ENCODE results near the gene ADAM12.
"Not testable (repeated sequence)": the region's sequence is repeated elsewhere in the genome, so short reads cannot be mapped to it uniquely, and the experiment has no call there.

ADAM12 gene

DNA sequence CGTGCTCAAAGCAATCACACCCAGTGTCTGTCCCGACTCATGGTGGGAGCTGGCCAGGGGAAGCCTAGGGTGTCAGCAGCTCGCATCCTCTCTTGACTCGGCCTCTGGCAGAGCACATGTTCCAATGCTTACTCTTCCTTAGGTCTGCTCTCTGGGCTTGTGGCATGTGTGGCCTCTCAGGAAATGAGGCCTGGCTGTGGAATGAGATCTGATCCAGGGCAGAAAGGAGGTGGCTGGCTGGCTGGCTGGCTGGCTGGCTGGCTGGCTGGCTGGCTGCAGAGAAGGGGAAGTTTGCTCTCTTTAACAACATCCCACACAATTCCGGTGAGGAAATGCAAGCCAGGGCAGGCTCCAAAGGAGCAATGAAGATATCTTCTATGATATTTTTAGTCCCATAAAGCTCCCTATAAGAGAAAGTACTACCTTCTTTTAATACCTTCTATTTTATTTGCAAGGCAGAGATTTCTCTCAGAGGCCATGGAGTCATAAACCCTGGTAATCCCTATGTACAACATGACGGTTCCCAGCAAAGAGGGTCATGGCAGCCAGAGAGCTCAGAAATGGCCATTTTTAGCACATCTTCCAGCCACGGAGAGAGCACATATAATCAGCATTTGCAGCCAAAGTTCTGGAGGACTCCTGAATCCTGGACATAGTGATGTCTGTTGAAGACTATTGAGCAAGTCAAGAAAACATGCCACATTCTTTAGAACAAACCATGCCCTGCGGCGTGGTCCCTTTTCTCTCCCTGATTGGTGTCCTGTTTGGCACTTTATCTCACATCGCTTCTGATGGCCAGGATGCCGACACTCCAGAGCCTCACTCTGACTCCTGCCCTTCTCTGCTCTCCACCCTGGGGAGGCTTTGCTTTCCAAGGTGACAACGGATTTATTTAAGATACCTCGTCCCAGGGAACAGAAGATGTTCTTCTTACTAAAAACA is 338.2 kb downstream of the ADAM12 start:
- no peak overlapping the region for H3K27ac ChIP-seq
- TF ChIP-seq, protein P1, sequence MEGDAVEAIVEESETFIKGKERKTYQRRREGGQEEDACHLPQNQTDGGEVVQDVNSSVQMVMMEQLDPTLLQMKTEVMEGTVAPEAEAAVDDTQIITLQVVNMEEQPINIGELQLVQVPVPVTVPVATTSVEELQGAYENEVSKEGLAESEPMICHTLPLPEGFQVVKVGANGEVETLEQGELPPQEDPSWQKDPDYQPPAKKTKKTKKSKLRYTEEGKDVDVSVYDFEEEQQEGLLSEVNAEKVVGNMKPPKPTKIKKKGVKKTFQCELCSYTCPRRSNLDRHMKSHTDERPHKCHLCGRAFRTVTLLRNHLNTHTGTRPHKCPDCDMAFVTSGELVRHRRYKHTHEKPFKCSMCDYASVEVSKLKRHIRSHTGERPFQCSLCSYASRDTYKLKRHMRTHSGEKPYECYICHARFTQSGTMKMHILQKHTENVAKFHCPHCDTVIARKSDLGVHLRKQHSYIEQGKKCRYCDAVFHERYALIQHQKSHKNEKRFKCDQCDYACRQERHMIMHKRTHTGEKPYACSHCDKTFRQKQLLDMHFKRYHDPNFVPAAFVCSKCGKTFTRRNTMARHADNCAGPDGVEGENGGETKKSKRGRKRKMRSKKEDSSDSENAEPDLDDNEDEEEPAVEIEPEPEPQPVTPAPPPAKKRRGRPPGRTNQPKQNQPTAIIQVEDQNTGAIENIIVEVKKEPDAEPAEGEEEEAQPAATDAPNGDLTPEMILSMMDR (conservative IDR thresholded peaks at IDR 0.05), result no peak

DNA sequence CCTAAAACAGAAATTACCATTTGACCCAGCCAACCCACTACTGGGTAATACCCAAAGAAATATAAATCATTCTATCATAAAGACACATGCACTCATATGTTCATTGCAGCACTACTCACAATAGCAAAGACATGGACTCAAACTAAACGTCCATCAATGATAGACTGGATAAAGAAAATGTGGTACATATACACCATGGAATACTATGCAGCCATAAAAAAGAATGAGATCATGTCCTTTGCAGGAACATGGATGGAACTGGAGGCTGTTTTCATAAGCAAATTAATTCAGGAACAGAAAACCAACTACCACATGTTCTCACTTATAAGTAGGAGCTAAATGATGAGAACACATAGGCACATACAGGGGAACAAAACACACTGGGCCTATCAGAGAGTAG is 340.5 kb downstream of the ADAM12 start:
- H3K27ac ChIP-seq, result not testable (repeated sequence)

DNA sequence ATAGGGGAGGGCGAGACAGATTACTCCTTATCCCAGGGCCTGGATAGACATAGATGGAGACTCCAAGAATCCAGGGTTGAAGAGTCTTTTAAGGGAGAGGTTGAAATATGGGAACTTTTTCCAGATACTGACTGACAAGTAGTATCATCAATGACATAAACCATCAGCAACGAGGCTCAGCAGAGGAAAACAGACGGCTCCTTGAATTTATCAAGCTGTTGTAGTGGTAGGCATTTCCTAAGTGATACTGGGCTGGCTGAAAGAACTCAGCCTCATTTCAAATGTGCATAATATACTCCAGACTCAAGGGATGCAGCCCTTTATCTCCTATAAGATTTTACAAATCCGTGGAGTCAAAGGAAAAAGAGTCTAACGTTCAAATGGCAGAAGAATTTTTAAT is 341.4 kb downstream of the ADAM12 start:
- TF ChIP-seq, protein P1 (conservative IDR thresholded peaks at IDR 0.05), result no peak
- H3K27ac ChIP-seq, result no peak overlapping the region

DNA sequence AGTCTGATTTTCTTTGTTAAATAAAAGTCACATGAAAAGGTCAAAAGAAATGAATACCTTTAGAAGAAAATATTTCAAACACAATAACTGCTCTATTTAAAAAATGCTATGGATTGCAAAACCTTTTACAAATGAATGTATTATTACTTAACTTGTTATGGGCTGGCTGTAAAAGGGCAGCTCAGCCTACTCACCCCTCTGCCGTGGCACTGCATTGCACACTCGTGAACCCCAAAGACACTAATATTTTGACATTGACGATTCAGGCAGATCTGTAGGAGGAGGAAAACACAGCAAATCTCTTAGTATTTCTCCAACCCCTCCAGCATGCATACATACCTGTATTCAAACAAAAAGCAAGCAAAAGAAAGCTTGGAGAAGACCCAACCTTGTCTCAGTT is 342.4 kb downstream of the ADAM12 start:
- no peak overlapping the region for H3K27ac ChIP-seq
- TF ChIP-seq, protein P1 (conservative IDR thresholded peaks at IDR 0.05), result no peak

DNA sequence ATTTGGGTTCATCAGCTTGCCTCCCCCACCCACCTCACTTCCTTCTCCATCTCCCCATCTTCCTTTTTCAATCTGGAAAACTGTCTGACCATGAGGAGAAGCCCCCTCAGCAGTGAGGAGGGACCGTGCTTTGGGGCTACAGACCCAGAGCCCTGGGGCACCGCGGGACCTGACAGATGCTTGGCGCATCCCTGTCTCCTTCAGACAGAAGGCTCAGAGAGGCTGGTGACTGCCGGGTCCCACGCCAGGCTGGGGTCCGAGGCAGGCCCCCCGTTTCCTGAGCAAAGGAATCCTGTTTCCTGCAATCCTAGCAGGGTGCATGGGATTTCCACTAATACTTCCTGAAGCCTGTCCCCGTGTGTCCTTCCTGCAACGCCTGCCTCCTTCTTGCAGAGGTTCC is 344.9 kb downstream of the ADAM12 start:
- H3K27ac ChIP-seq, result no peak overlapping the region
- TF ChIP-seq, protein P1 (conservative IDR thresholded peaks at IDR 0.05), result no peak

DNA sequence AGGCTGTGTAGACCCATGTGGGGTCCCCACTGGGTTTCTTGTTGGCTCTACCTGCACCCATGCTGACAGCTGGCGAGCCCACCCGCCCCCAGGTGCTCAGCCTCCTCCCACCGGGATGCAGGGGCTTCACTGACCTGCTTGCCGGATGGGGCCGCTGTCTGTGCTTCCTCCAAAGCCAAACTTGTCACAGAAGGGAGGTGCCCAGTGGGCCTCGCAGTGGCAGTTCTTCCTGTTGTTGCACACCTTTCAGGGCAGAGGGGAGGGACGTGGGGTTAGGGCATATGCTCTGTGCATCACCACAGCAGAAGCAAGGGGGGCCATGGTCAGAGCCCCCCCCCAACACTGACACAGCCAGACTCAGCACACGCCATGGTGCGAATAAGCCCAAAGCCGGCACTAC is 345.4 kb downstream of the ADAM12 start:
- TF ChIP-seq, protein P1 (conservative IDR thresholded peaks at IDR 0.05), result no peak
- H3K27ac ChIP-seq, result no peak overlapping the region

DNA sequence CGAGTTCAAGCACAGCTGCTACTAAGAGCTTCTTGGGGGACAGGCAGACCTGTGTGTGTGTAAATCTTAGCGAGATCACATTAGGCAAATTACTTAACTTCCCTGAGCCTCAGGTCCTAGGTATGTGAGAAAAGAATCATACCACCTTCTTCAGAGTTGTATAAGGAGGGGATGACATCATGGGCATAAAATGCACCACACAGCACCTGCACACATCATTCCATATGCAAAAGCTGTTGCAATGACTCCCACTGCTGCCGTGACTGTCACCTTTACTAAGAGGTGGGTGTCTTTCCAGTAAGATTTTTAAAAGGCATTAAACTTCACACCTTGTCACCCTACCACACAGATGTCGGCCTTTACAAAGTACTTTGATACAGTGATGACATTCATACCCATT is 345.9 kb downstream of the ADAM12 start:
- TF ChIP-seq, protein P1 (conservative IDR thresholded peaks at IDR 0.05), result no peak
- H3K27ac ChIP-seq, result no peak overlapping the region

DNA sequence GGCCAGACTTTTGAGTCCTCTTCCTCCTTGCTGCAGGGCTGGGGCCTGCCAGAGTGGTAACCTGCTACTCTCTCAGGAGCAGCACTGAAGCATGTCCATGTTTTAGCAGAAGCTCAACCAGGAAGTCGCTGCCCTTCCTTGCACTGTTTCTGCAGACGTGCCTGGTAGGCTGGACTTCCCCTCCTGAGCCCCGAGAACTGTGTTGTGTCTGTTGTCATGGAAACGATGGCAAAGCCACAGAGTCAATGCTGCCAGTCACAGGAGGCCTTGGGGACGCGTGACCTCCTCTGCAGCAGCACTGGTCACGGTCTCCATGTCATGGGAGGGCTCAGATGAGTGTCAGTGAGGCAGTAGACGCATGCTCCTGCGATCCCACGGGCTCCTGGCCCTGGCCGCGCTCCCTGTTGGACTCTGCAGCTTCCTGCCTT is 346.5 kb downstream of the ADAM12 start:
- H3K27ac ChIP-seq, result no peak overlapping the region
- TF ChIP-seq, protein P1 (conservative IDR thresholded peaks at IDR 0.05), result no peak
